CD4-positive, alpha-beta memory T cell (primary cell): ENCODE results near the gene RARRES1. TPM values are rescaled to one million over a fixed set of nuclear protein-coding genes. Genes with fewer than 3 reads are reported as not detected.

ENCODE experiments used
- CTCF ChIA-PET: fragments of 350-600 bp; sonication (Branson Sonifier 250); formaldehyde crosslinking; loops from one replicate; lab custom pipeline; 2021; ENCODE audit warnings: inconsistent platforms; ENCODE audit not compliant: partially characterized antibody; lab: Charles Lee
- POLR2A ChIA-PET: fragments of 350-600 bp; sonication (Branson Sonifier 250); formaldehyde crosslinking; loops from one replicate; lab custom pipeline; 2021; ENCODE audit not compliant: partially characterized antibody; lab: Charles Lee
- DNase-seq, 5 donors: peaks; one replicate each; pipeline versions ENCODE4 v3.0.0 to v3.0.0-alpha.2; 2020 to 2022; ENCODE audit warnings: mixed read lengths in 1 of 5
- H3K27ac ChIP-seq: one replicate; pipeline ENCODE4 v1.7.0; 2013; ENCODE audit warnings: low read depth, low read length
- H3K27me3 ChIP-seq: 2 replicates; pipeline ENCODE4 v1.7.0; 2013; ENCODE audit warnings: mild to moderate bottlenecking, low read length, moderate library complexity; ENCODE audit not compliant: insufficient read depth
- H3K36me3 ChIP-seq: 2 replicates; pipeline ENCODE4 v1.7.0; 2013; ENCODE audit warnings: mild to moderate bottlenecking, low read length, moderate library complexity; ENCODE audit not compliant: insufficient read depth
- H3K4me1 ChIP-seq: 2 replicates; pipeline ENCODE4 v1.7.0; 2013; ENCODE audit warnings: mild to moderate bottlenecking, low read length, moderate library complexity; ENCODE audit not compliant: insufficient read depth
- H3K4me3 ChIP-seq, 2 donors: one replicate each; pipeline ENCODE4 v1.7.0; 2013; ENCODE audit warnings: low read length in 2 of 2, mild to moderate bottlenecking in 1 of 2
- H3K9me3 ChIP-seq, 2 donors: one replicate each; pipeline ENCODE4 v1.7.0; 2013; ENCODE audit warnings: low read length in 2 of 2, control low read depth in 1 of 2; ENCODE audit not compliant: control insufficient read depth in 1 of 2
- H3K27ac Mint-ChIP-seq, 7 donors: one replicate each; pipeline ENCODE4 v1.8.0; 2020 to 2021; ENCODE audit warnings: mixed read lengths in 7 of 7, mild to moderate bottlenecking in 6 of 7, inconsistent platforms in 3 of 7, moderate library complexity in 3 of 7
- H3K27me3 Mint-ChIP-seq, 2 donors: one replicate each; pipeline ENCODE4 v1.8.0; 2020 to 2021; ENCODE audit warnings: mixed read lengths in 2 of 2
- H3K36me3 Mint-ChIP-seq, 2 donors: one replicate each; pipeline ENCODE4 v1.8.0; 2020 to 2021; ENCODE audit warnings: mixed read lengths in 2 of 2, inconsistent platforms in 1 of 2, mild to moderate bottlenecking in 1 of 2
- H3K4me1 Mint-ChIP-seq, 4 donors: one replicate each; pipeline ENCODE4 v1.8.0; 2020 to 2021; ENCODE audit warnings: mixed read lengths in 4 of 4, mild to moderate bottlenecking in 1 of 4
- H3K4me3 Mint-ChIP-seq, 8 donors: one replicate each; pipeline ENCODE4 v1.8.0; 2020 to 2021; ENCODE audit warnings: mixed read lengths in 8 of 8, mild to moderate bottlenecking in 7 of 8, moderate library complexity in 6 of 8, inconsistent platforms in 3 of 8
- H3K9me3 Mint-ChIP-seq, 8 donors: one replicate each; pipeline ENCODE4 v1.8.0; 2020 to 2021; ENCODE audit warnings: mixed read lengths in 8 of 8, mild to moderate bottlenecking in 5 of 8, inconsistent platforms in 3 of 8, moderate library complexity in 1 of 8
- intact Hi-C: fragments of 100-400 bp; cut with micrococcal nuclease; formaldehyde crosslinking; loops from one replicate; pipeline ENCODE4 v1.15.1; 2023
- polyA plus RNA-seq, 2 donors: library from polyadenylated mRNA; unstranded; fragments of 300-500 nt; fragmentation: Illumina TruSeq; gene quantifications; one replicate each; pipeline ENCODE4 v1.2.3, GENCODE V29; 2021
- total RNA-seq, 2 experiments: library from RNA; stranded (reverse); gene quantifications; one replicate each; pipeline ENCODE4 v1.2.3, GENCODE V29; 2021

RARRES1 gene
- total and polyA plus RNA-seq, 4 experiments from 2014 or later: not detected

DNA sequence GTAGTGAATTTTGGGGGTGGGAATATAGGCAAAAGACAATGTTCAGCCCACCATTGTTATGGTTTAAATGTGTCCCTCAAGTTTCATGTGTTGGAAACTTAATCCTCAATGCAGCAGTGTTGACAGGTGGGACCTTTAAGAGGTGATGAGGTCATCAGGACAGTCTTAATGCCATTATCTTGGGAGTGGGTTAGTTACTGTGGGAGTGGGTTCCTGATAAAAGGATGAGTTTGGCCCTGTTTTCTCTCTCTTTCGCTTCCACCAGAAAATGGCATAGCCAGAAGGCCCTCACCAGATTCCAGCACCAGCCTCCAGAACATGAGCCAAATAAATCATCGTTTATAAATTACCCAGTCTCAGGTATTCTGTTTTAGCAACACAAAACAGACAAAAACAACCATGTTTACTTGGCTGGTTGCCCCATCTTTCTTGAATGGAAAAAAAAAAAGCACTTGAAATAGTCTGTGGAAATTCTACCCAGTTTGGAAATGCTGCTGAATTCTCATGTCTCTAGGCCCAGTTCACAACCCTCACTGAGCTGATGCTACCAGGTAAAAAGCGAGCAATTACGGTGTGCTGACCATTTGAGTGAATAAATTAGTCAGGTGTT, 38.6 kb upstream of the RARRES1 start:
- no peaks in the 10 kb centered on the region for H3K9me3 Mint-ChIP-seq
- Histone ChIP-seq H3K4me3 (no peak overlapping the region), H3K27me3 (no peaks in the 10 kb centered on the region), H3K4me1 (no peaks in the 10 kb centered on the region), H3K9me3 (no peaks in the 10 kb centered on the region), H3K36me3 (no peaks in the 10 kb centered on the region), H3K27ac (no peak overlapping the region)
- intact Hi-C loops: no loop called here
- DNase-seq: no peak
- CTCF ChIA-PET: interaction anchor here (1.2 to 1.7 kb wide), 3 partner anchors 9 to 43 kb away, joined by 4 to 5 read pairs (median 4); no protein-coding TSS in a partner anchor
- no peak overlapping the region for H3K27ac Mint-ChIP-seq
- H3K4me3 Mint-ChIP-seq: no peak overlapping the region
- H3K4me1 Mint-ChIP-seq: peaks cover 0 to 6% (median 3%) of the 10 kb centered on the region in 4 donors
- POLR2A ChIA-PET: no interaction called here
- H3K27me3 Mint-ChIP-seq: no peaks in the 10 kb centered on the region
- H3K36me3 Mint-ChIP-seq: peaks cover 0 to 12% of the 10 kb centered on the region in 2 donors

DNA sequence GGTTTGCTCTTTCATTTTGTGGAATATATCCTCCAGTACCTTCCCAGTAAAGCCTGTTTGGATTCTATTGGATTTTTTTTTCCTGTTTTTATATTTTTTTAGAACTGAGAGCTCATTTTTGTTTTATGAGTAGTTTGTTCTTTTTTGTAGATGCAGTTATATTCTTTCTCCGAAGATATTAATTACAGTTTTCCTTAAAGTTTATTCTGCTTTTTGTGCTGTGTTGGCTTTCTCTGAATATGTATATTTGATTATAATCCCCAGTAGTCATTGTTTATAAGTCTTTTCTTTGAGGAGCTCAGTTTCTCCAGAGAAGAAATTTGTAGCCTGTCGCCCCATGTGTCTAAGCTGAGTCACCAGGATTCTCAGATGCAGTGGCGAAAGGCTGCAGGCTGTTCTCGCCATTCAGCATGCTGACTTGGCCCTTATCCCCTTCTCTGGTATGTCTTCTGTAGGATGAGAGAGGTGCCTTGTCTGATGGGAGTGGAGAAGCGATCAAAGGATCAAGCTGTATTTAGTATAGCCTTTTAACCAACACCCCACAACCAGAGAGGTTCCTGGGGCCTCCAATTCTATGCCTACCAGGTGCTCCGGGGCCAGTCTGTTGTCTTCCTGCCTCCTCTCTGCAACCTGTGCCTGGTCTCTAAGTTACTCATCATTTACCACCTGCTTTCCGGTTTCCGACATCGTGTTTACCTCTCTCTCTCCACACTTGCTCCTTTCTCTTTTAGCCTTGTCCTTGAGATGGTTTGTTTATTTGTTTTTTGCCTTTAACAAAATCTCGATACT, 37.9 kb upstream of the RARRES1 start:
- no peak for DNase-seq
- no peaks in the 10 kb centered on the region for H3K36me3 ChIP-seq
- intact Hi-C loops: no loop called here
- CTCF ChIA-PET: interaction anchor here (1.2 to 1.7 kb wide), 2 partner anchors 21 to 43 kb away, joined by 4 read pairs; no protein-coding TSS in a partner anchor
- H3K27me3 ChIP-seq: no peaks in the 10 kb centered on the region
- Mint-ChIP-seq H3K27ac (no peak overlapping the region), H3K9me3 (no peaks in the 10 kb centered on the region), H3K4me3 (no peak overlapping the region), H3K36me3 (peaks cover 0 to 12% of the 10 kb centered on the region in 2 donors), H3K4me1 (peaks cover 0 to 2% (median under 1%) of the 10 kb centered on the region in 4 donors), H3K27me3 (no peaks in the 10 kb centered on the region)
- no peaks in the 10 kb centered on the region for H3K4me1 ChIP-seq
- POLR2A ChIA-PET: no interaction called here
- no peaks in the 10 kb centered on the region for H3K9me3 ChIP-seq
- no peak overlapping the region for H3K4me3 ChIP-seq
- no peak overlapping the region for H3K27ac ChIP-seq

DNA sequence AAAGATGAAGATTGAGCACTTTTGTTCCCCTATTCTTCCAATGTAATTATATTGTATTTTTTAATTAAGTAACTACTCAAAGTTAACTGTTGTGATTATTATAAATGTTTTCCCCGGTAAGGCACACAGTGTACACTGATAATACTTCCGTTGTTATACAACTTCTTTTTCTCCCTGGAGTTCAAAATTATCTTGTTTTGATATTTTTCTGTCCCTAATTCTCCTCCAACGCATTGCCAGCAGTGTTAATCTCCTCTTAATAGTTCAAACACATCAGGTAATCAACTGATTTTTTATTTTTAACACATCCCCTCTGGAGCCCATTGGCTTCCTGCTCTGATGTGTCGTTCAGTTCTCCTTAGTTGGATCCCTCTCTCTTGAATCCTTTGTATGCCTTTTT, 37.3 kb upstream of the RARRES1 start:
- Mint-ChIP-seq H3K27ac (no peak overlapping the region), H3K36me3 (peaks cover 0 to 12% of the 10 kb centered on the region in 2 donors), H3K4me1 (peaks cover 0 to 2% (median 0%) of the 10 kb centered on the region in 4 donors), H3K9me3 (no peaks in the 10 kb centered on the region), H3K4me3 (no peak overlapping the region), H3K27me3 (no peaks in the 10 kb centered on the region)
- intact Hi-C loops: no loop called here
- Histone ChIP-seq H3K27ac (no peak overlapping the region), H3K36me3 (no peaks in the 10 kb centered on the region), H3K4me3 (no peak overlapping the region), H3K27me3 (no peaks in the 10 kb centered on the region), H3K4me1 (no peaks in the 10 kb centered on the region), H3K9me3 (no peaks in the 10 kb centered on the region)
- ChIA-PET POLR2A (no interaction called here), CTCF (interaction anchor here (1.2 kb wide), 1 partner anchor 42 kb away, joined by 4 read pairs; no protein-coding TSS in a partner anchor)
- DNase-seq: no peak

DNA sequence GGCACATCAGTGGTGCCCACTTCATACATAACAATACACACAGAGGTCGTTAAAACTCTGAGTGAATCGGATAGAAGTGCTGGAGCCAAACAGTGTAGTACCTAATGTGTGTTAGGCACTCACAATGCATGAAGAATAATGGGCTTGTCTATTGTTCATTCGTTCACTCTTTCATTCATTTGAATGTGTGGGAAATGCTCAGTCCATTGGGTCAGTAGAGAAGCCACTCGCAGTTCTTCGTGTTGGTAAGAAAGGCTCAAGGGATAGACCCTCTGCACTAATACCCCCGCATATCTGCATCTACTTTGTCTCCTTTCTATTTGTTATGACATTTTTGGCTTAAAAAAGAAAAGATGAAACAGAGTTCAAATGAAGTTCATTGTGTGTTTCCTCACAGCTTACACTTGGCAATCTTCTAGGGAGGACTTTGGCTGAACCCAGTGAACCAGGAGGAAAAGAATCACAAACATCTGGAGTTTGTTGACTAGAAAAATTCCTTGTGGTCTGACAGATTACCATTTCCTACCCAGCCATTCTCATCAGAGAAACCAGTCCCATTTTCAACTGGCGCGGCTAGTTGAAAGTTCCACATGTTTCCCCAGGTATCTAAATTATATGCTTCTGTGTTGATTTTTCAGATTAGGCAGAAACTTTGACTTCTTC, 36.8 kb upstream of the RARRES1 start:
- Mint-ChIP-seq H3K4me3 (no peak overlapping the region), H3K36me3 (peaks cover 0 to 12% of the 10 kb centered on the region in 2 donors), H3K4me1 (peaks cover 0 to 2% (median 0%) of the 10 kb centered on the region in 4 donors), H3K9me3 (no peaks in the 10 kb centered on the region), H3K27me3 (no peaks in the 10 kb centered on the region), H3K27ac (no peak overlapping the region)
- ChIA-PET CTCF (no interaction called here), POLR2A (no interaction called here)
- Histone ChIP-seq H3K36me3 (no peaks in the 10 kb centered on the region), H3K4me1 (no peaks in the 10 kb centered on the region), H3K27me3 (no peaks in the 10 kb centered on the region), H3K9me3 (no peaks in the 10 kb centered on the region), H3K4me3 (no peak overlapping the region), H3K27ac (no peak overlapping the region)
- DNase-seq: no peak
- intact Hi-C loops: no loop called here

- Mint-ChIP-seq H3K36me3 (peaks cover 0 to 12% of the 10 kb centered on the region in 2 donors), H3K27me3 (no peaks in the 10 kb centered on the region), H3K4me1 (peaks cover 0 to 2% (median 0%) of the 10 kb centered on the region in 4 donors), H3K4me3 (no peak overlapping the region), H3K9me3 (no peaks in the 10 kb centered on the region), H3K27ac (no peak overlapping the region)
- Histone ChIP-seq H3K27me3 (no peaks in the 10 kb centered on the region), H3K27ac (no peak overlapping the region), H3K36me3 (no peaks in the 10 kb centered on the region), H3K9me3 (no peaks in the 10 kb centered on the region), H3K4me3 (no peak overlapping the region), H3K4me1 (no peaks in the 10 kb centered on the region)
- ChIA-PET POLR2A (no interaction called here), CTCF (no interaction called here)
- intact Hi-C loops: no loop called here
- no peak for DNase-seq
Measured at GRCh38 chr3:158768361-158768787, 36.1 kb upstream of the RARRES1 start.

DNA sequence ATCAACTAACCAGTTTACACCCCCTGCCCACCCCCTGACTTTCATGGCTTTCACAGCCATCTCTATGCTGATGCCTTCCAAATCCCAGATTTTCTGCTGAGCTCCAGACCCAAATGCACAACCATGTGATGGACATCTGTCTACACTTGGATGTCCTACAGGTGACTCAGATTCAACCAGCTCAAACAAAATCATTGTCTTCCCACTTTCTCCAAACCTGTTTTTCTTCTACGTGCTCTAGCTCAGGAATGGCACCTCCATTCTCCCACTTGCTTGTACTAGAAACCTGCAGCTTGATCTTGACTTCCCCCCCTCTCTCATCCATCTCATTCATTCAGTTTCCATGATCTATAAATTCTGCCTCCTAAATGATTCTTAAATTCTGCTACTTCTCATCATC, 34.1 kb upstream of the RARRES1 start:
- H3K27ac Mint-ChIP-seq: no peak overlapping the region
- CTCF ChIA-PET: interaction anchor here (1.2 to 1.3 kb wide), 3 partner anchors 17 to 40 kb away, joined by 3 to 5 read pairs (median 3); no protein-coding TSS in a partner anchor
- no peaks in the 10 kb centered on the region for H3K4me1 Mint-ChIP-seq

More for the DNA sequence above, 34.1 kb upstream of the RARRES1 start:
- intact Hi-C loops: no loop called here
- POLR2A ChIA-PET: no interaction called here
- Mint-ChIP-seq H3K36me3 (peaks cover 0 to 9% of the 10 kb centered on the region in 2 donors), H3K9me3 (no peaks in the 10 kb centered on the region), H3K27me3 (no peaks in the 10 kb centered on the region), H3K4me3 (no peak overlapping the region)
- Histone ChIP-seq H3K9me3 (no peaks in the 10 kb centered on the region), H3K4me3 (no peak overlapping the region), H3K27me3 (no peaks in the 10 kb centered on the region), H3K27ac (no peak overlapping the region), H3K4me1 (no peaks in the 10 kb centered on the region), H3K36me3 (no peaks in the 10 kb centered on the region)
- no peak for DNase-seq
